Fibroblast of pulmonary artery (primary cell): ENCODE measurements around the gene QTRT2.

Experiments used
- DNase-seq: peaks from one replicate; pipeline ENCODE4 v3.0.0-alpha.2; 2010; ENCODE audit warnings: low read depth
- H3K4me3 ChIP-seq: replicated peaks from 2 replicates; pipeline ENCODE4 v1.5.1; 2011; ENCODE audit warnings: low read depth, mild to moderate bottlenecking, control low read depth, low read length, moderate library complexity
- CTCF ChIP-seq: IDR thresholded peaks from 2 replicates; pipeline ENCODE4 v1.5.1; 2011; ENCODE audit warnings: mild to moderate bottlenecking, control low read depth, low read length, inconsistent platforms; ENCODE audit errors: missing control alignments

The QTRT2 gene

GRCh38 chr3:114025451-114025850, 31.1 kb upstream of the QTRT2 start:
- H3K4me3 ChIP-seq: no peak overlapping the region
- no peak for DNase-seq
- TF ChIP-seq CTCF: no peak

DNA sequence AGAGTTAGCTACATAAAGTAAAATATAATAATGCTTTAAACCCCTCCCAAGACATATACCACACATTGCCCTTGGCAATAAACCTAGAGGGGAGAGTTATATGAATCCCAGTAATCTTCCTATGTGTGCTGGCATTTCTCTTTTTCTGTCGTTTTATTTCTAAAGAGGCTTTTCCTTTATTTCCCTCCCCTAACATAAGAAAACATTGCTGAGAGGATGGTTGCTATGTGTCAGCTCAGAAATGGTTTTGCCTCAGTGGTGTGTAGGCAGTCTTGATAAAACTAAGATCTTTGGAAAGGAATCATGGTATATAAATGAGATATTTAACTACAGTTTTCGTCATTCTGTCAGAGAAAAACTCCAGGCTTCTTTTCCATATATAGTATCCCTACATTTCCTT, 30.2 kb upstream of the QTRT2 start:
- H3K4me3 ChIP-seq: no peak overlapping the region
- TF ChIP-seq CTCF: no peak
- no peak for DNase-seq

DNA sequence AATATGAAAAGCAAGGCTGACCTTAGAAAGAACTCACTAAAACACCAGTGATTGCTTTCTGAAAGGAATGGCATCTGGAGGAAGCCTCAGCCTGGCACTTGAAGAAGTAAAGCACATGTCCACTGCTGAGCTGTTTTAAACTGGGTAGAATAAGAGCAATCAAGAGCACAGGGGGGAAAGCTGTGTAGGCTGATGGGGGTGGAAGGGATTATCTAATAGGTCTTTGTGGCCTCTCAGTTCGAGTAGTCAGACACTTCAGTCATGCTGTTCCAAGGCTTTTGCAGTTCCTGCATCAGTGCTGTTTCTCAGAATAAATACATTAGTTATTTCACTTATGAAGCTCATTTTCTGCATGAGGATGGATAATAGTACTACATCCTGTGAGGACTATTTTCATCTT, 22.8 kb upstream of the QTRT2 start:
- no peak for TF ChIP-seq CTCF
- no peak overlapping the region for H3K4me3 ChIP-seq
- DNase-seq: no peak

DNA sequence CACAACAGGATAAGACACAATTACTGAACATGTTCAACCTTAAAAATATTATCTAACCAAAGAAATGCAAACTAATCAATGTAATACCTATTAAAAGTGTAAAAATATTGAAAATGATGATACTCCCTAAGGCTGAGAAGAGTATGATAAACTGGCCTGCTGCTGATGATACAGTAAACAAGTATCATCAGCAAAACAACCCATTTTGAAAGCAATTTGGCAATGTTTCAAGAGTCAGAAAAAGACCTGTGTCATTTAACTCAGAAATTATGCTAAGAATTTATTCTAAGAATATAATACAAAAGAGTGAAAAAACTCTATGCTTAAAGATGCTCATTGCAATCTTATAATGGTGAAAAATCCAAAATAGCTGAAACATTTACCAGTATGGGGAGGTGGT, 22.3 kb upstream of the QTRT2 start:
- no peak overlapping the region for H3K4me3 ChIP-seq
- no peak for DNase-seq
- TF ChIP-seq CTCF: no peak

- H3K4me3 ChIP-seq: no peak overlapping the region
- TF ChIP-seq CTCF: no peak
- no peak for DNase-seq
These were observed 21.6 kb upstream of the QTRT2 start for GRCh38 chr3:114034787-114035545.

DNA sequence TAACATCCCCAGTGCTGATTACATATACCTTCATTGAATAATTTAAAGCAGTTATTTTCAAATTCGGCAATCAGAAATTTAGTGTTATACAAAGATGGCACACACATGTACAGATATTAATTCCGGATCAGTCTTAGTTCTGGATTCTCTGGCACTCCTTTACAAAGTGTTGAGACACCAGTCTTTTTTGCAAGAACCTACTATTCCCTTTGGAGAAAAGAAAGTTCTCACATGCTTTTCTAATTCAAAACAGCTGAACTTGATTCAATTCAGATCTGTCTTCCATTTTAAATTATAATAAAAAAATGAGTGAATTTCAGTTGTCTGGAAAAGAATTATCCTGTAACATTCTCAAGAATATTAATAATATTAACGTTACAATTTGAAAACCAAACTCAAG, 20.6 kb upstream of the QTRT2 start:
- no peak for TF ChIP-seq CTCF
- H3K4me3 ChIP-seq: no peak overlapping the region
- no peak for DNase-seq

DNA sequence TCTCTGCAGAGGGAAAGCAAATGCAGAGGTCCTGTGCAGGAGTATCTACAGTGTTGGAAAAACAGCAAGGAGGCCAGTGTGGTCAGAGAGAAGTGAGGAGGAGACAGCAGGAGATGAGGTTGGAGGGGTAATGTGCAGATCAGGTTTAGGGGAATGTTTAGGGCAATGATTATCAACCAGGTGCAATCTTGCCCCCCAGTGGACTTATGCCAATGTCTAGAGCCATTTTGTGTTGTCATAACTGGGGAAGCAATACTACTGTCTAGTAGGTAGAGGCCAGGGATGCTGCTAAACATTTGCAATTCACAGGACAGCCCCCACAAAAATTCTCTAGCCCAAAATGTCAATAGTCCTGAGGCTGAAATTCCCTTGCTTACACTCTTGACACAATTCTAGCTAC, 13.3 kb upstream of the QTRT2 start:
- no peak overlapping the region for H3K4me3 ChIP-seq
- no peak for TF ChIP-seq CTCF
- no peak for DNase-seq
